HEK293T (cell line): Measurements from ENCODE around the gene PPP1R12B.
"Not testable (repeated sequence)": the region's sequence is repeated elsewhere in the genome, so short reads cannot be mapped to it uniquely, and the experiment has no call there.

ENCODE experiments used
- CTCF ChIA-PET: fragments of 350-600 bp; formaldehyde crosslinking; extraction: SDS; loops from one replicate; lab custom pipeline; 2021; ENCODE audit warnings: antibody characterized with exemption, inconsistent platforms; lab: Yijun Ruan, JAX
- POLR2A ChIA-PET: fragments of 350-600 bp; formaldehyde crosslinking; extraction: SDS; loops from one replicate; lab custom pipeline; 2020; ENCODE audit warnings: antibody characterized with exemption, inconsistent platforms; lab: Yijun Ruan, JAX
- DNase-seq: peaks from one replicate; pipeline ENCODE4 v3.0.0; 2012; ENCODE audit warnings: mixed read lengths; ENCODE audit errors: extremely low spot score
- ARNT ChIP-seq: fragments of 450-650 bp; IDR thresholded peaks from 2 replicates; pipeline ENCODE4 v1.6.1; 2017; ENCODE audit warnings: mild to moderate bottlenecking
- BHLHE40 ChIP-seq: fragments of 450-650 bp; IDR thresholded peaks from 2 replicates; pipeline ENCODE4 v1.6.1; 2016; ENCODE audit warnings: mild to moderate bottlenecking, moderate library complexity, borderline replicate concordance
- CTBP1 ChIP-seq: fragments of 450-650 bp; IDR thresholded peaks from 2 replicates; pipeline ENCODE4 v1.6.1; 2016; ENCODE audit warnings: borderline replicate concordance
- ELF4 ChIP-seq: fragments of 450-650 bp; IDR thresholded peaks from 2 replicates; pipeline ENCODE4 v1.6.1; 2017; ENCODE audit warnings: antibody characterized with exemption
- FOXA1 ChIP-seq: fragments of 450-650 bp; IDR thresholded peaks from 2 replicates; pipeline ENCODE4 v1.6.1; 2016; ENCODE audit warnings: mild to moderate bottlenecking
- FOXK2 ChIP-seq: fragments of 450-650 bp; IDR thresholded peaks from 2 replicates; pipeline ENCODE4 v1.6.1; 2016; ENCODE audit warnings: mild to moderate bottlenecking
- FOXM1 ChIP-seq: fragments of 450-650 bp; IDR thresholded peaks from 2 replicates; pipeline ENCODE4 v1.6.1; 2017; ENCODE audit warnings: mild to moderate bottlenecking, borderline replicate concordance
- HDGF ChIP-seq: fragments of 450-650 bp; IDR thresholded peaks from 2 replicates; pipeline ENCODE4 v1.6.1; 2017; ENCODE audit warnings: antibody characterized with exemption, borderline replicate concordance
- L3MBTL2 ChIP-seq: fragments of 450-650 bp; conservative IDR thresholded peaks from 2 replicates; pipeline ENCODE4 v1.6.1; 2016; ENCODE audit warnings: mild to moderate bottlenecking
- LEF1 ChIP-seq: fragments of 450-650 bp; IDR thresholded peaks from 2 replicates; pipeline ENCODE4 v1.6.1; 2017; ENCODE audit warnings: mild to moderate bottlenecking, borderline replicate concordance
- NFRKB ChIP-seq: fragments of 450-650 bp; IDR thresholded peaks from 2 replicates; pipeline ENCODE4 v1.6.1; 2016; ENCODE audit warnings: mild to moderate bottlenecking, moderate library complexity
- SP1 ChIP-seq: fragments of 450-650 bp; IDR thresholded peaks from 2 replicates; pipeline ENCODE4 v1.6.1; 2017
- SUZ12 ChIP-seq: fragments of 450-650 bp; IDR thresholded peaks from 2 replicates; pipeline ENCODE4 v1.6.1; 2016; ENCODE audit warnings: mild to moderate bottlenecking
- TARDBP ChIP-seq: fragments of 450-650 bp; IDR thresholded peaks from 2 replicates; pipeline ENCODE4 v1.6.1; 2016
- ZNF384 ChIP-seq: fragments of 450-650 bp; IDR thresholded peaks from 2 replicates; pipeline ENCODE4 v1.6.1; 2016
- TF ChIP-seq, protein P1 (sequence below): fragments of 450-650 bp; IDR thresholded peaks from 2 replicates; pipeline ENCODE4 v1.6.1; 2016

PPP1R12B gene

DNA sequence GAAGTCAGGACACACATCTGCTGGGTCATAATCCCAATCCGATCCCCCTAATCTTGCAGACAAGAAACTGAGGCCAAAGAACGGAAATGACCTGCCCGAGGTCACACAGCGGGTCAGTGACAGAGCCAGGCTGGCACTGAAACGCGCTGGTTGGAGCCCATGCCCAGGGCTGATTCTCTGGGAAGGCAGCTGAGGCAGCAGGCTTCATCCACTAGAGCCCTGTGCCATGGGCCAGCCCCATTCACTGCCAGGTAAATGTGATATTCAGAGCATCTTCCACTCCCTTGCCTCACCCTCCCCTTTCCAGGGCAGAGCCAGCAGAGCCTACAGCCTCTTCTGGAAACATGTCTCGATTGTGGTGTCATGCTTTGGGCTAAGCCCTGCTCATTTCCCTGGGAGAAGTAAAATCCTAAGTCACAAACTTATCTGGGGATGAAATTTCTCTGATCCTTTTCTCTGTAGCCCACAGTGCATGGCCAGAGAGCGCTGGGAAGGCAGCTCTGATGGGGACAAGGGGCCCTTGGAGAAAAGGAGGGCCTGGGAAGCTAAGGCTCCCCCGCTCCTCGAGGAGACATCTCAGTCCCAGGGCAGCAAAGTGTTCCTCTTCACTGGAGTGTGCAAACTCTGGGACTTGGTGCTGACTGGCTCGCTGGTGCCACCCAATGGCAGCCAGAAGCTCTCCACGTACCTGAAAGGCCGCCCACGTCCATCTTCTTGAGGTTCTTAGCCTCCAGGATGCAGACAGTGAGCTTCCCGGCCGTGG, 251.4 kb downstream of the PPP1R12B start:
- DNase-seq = peak; percentile 85
- POLR2A ChIA-PET = no interaction called here
- CTCF ChIA-PET = interaction anchor here (0.6 to 1.2 kb wide), 9 partner anchors 10 to 552 kb away, joined by 3 to 5 read pairs (median 3); partner anchors contain the start of gene PPP1R12B
- TF ChIP-seq SP1 (no peak), ELF4 (no peak)
- TF ChIP-seq, protein P1, sequence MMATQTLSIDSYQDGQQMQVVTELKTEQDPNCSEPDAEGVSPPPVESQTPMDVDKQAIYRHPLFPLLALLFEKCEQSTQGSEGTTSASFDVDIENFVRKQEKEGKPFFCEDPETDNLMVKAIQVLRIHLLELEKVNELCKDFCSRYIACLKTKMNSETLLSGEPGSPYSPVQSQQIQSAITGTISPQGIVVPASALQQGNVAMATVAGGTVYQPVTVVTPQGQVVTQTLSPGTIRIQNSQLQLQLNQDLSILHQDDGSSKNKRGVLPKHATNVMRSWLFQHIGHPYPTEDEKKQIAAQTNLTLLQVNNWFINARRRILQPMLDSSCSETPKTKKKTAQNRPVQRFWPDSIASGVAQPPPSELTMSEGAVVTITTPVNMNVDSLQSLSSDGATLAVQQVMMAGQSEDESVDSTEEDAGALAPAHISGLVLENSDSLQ = peak; percentile 61; the same call in 1 of the 2 replicates

DNA sequence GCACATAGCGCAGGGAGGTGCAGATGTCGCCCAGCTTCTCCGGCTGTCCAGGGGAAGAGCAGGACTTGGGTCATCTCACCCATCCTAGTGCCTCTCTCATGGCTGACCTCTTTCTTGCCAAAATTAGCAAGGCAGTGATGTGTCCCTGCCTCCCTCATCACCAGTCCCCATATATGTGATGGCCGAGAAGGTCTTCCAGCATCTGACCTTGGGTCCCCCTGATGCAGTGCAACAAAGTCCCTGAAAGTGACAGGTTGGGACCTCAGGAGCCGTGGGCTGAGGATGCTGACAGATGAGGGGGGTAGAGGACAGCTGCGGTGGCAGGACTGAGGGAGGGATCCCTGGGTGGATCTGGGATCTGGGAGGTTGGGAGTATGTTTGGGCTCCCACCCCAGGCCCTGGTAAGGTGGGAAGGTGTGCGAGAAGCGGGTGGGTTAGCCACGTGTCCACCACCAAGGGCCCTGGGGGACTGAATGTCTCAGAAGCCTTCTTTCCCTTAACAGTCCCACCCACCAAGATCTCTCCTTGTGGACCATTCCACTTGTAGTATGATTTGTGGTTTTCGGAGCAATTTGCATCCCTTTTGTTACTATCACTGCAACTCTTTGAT, 252.0 kb downstream of the PPP1R12B start:
- TF ChIP-seq NFRKB = no peak
- no peak for TF ChIP-seq ELF4
- POLR2A ChIA-PET = no interaction called here
- no peak for DNase-seq
- CTCF ChIA-PET = interaction anchor here (0.6 to 1.2 kb wide), 7 partner anchors 11 to 552 kb away, joined by 3 to 5 read pairs (median 3); partner anchors contain the start of gene PPP1R12B

DNA sequence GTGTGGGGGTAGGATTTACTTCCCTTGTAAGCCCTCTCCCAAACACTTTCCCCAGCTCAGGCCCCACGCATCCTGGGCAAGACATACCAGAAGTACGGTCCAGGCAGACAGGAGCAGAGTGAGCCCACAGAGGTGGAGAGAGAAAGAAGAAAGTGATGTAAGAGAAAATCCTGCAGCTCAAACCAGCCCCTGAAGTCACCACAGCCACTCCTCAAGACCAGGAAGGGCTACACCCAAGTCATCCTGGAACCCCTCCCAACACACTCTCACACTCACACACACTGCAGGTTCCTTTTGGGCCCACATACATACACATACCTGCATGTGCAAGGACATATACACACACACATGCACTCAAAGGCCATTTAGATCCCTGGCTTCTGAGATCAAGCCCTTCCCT, 254.9 kb downstream of the PPP1R12B start:
- CTCF ChIA-PET = interaction anchor here (0.6 kb wide), 1 partner anchor 13 kb away, joined by 3 read pairs; no protein-coding TSS in a partner anchor
- POLR2A ChIA-PET = no interaction called here

DNA sequence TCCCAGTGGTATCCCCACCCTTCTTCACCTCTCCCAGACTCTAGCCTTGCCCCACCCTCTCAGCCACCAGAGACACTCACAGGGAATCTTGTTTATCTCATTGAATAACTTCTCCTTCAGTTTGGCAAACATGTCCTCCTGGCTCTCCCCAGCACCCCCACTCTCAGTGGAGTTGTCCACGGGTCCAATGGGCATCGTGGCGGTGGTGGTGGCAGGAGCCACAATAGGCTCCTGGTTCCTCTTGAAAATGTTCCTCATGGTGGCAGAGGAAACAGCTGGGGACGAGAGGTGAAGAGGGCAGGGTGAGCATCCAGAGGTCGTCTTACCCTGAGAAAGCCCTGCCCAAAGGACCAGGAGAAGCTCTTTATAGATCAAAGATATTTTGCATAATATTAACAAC, 257.0 kb downstream of the PPP1R12B start:
- no peak for DNase-seq
- POLR2A ChIA-PET = no interaction called here
- TF ChIP-seq FOXA1 (no peak), ELF4 (no peak), BHLHE40 (no peak), NFRKB (no peak), FOXK2 (no peak), SUZ12 (no peak), ZNF384 (no peak), SP1 (no peak), L3MBTL2 (no peak), LEF1 (no peak), HDGF (no peak), TARDBP (no peak)
- TF ChIP-seq, protein P1 = no peak
- CTCF ChIA-PET = interaction anchor here (0.7 kb wide), 1 partner anchor 12 kb away, joined by 3 read pairs; no protein-coding TSS in a partner anchor

More for the DNA sequence above, 254.9 kb downstream of the PPP1R12B start:
- TF ChIP-seq FOXA1 (no peak), L3MBTL2 (no peak), BHLHE40 (no peak), SP1 (no peak), ARNT (no peak), SUZ12 (no peak), ELF4 (no peak), FOXK2 (no peak), FOXM1 (no peak), ZNF384 (no peak), TARDBP (no peak), CTBP1 (no peak)
- TF ChIP-seq, protein P1 = no peak
- DNase-seq = no peak

DNA sequence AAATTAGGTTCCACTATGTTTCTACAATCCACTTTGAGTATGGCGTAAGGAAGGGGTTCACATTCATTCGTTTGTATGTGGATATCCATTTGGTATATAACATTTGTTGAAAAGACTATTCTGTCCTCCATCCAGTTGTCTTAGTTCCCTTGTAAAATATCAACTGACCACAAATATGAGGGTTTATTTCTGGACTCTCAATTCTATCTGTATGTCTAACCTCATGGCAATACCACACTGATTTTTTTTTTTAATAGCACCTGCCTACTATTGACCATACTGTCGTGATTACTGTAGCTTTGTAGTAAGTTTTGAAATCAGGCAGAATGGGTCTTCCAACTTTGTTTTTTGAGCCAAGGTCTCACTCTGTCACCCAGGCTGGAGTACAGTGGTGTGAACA, 263.5 kb downstream of the PPP1R12B start:
- DNase-seq, CTCF ChIA-PET, POLR2A ChIA-PET: not testable (repeated sequence)

DNA sequence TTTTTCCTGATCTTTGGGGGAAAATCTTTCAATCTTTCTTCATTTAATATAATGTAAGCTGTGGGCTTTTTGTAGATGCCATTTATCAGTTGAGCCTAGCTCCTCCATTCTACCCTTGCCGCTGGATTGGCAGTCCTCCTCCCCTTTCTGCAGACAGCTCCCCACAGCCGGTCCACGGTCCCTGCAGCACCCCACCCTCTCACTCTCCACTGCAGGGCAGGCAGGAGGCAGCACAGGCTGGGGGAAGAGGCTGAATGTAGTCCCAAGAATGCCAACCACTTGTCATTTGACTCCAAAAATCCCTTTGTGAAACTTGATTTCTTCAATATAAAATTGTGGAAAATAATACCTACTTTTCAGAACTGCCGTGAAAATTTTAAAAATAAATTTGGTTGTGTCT, 265.1 kb downstream of the PPP1R12B start:
- CTCF ChIA-PET = no interaction called here
- TF ChIP-seq SUZ12 = no peak
- no peak for TF ChIP-seq ARNT
- TF ChIP-seq FOXM1 = no peak
- TF ChIP-seq LEF1 = no peak
- TF ChIP-seq SP1 = no peak
- no peak for TF ChIP-seq ZNF384
- no peak for TF ChIP-seq HDGF
- TF ChIP-seq NFRKB = no peak
- TF ChIP-seq ELF4 = no peak
- TF ChIP-seq L3MBTL2 = no peak
- TF ChIP-seq FOXK2 = no peak
- no peak for TF ChIP-seq TARDBP
- TF ChIP-seq, protein P1 = no peak
- TF ChIP-seq FOXA1 = no peak
- no peak for TF ChIP-seq BHLHE40
- no peak for DNase-seq
- POLR2A ChIA-PET = no interaction called here

DNA sequence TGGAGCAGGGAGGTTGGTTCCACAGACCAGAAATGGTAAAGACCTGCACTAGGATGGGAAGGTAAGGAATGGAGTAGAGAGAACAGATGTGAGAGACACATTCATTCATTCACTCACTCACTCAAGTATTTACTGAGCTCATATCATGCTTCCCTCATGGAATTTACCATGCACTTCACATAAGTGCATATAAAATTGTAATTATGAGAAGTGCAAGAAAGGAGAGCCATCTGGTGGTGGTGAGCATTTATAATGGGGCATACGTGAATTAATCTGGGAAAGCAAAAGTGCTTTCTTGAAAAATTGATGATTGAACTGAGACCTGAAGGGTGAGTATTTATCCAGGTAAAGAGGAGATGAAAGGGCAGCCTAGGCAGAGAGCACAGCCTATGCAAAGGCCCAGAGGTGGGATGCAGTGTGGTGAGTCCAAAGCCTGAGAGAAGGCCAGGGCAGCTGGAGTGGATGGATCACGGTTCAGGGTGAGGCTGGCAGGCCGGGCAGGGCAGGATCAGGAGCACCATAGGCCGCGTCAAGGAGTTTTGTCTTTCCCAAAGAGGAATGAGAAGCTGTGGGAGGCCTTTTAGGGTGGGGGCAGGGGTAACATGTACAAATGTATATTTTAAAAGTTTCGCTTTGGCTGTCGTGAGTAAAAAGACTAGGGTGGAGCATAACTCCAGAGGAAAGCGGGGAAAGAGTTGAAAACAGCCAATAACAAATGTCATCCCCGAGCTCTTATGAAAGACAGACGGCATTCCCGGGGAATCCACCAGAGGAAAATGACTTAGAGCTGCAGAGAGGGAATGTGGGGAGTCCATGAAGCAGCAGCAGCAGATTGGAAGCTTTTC, 266.1 kb downstream of the PPP1R12B start:
- POLR2A ChIA-PET, DNase-seq, CTCF ChIA-PET: not testable (repeated sequence)

DNA sequence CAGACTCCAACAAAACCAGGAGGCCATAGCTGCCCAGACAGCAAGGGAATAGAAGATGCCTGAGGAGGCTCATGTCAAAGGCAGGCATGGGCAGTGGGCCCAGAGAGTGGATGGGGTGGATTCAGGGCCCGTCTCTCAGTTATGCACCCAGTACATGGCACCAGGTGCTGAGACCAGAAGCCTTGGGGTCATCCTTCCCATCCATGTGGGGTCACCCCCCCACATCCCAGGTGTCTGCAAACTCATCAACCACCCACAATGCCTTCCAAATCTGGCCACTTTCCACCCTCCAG, 266.7 kb downstream of the PPP1R12B start:
- POLR2A ChIA-PET, DNase-seq, CTCF ChIA-PET: not testable (repeated sequence)
